Left lung (tissue), 10 donors: Measurements from ENCODE around the gene ZNF215. TPM values are rescaled to one million over a fixed set of nuclear protein-coding genes. Genes with fewer than 3 reads are reported as not detected.
"Not testable (repeated sequence)": the region's sequence is repeated elsewhere in the genome, so short reads cannot be mapped to it uniquely, and the experiment has no call there.

Source experiments
- ATAC-seq: fragments of 200-7000 bp; cut with Tn5 transposase; one replicate; pipeline ENCODE4 v1.9.1; 2020; ENCODE audit warnings: moderate library complexity
- DNase-seq, 4 donors: peaks; one replicate each; pipeline ENCODE4 v3.0.0-alpha.2; 2013 to 2020
- H3K27ac ChIP-seq, 2 donors: fragments of 200-600 bp; sonication (generic) in 1 of 2; one replicate each; pipeline versions ENCODE4 v1.5.0 to v1.8.0; 2020 to 2021
- H3K27me3 ChIP-seq, 2 donors: fragments of 200-600 bp; sonication (generic) in 1 of 2; one replicate each; pipeline versions ENCODE4 v1.5.0 to v1.8.0; 2020 to 2021
- H3K36me3 ChIP-seq, 2 donors: fragments of 200-600 bp; sonication (generic) in 1 of 2; one replicate each; pipeline versions ENCODE4 v1.5.0 to v1.8.0; 2020 to 2021
- H3K4me1 ChIP-seq, 2 donors: fragments of 200-600 bp; one replicate each; pipeline ENCODE4 v1.8.0; 2021
- H3K4me3 ChIP-seq, 2 donors: fragments of 200-600 bp; sonication (generic) in 1 of 2; one replicate each; pipeline versions ENCODE4 v1.5.0 to v1.8.0; 2020 to 2021; ENCODE audit warnings: mild to moderate bottlenecking in 1 of 2
- H3K9me3 ChIP-seq, 2 donors: fragments of 200-600 bp; sonication (generic) in 1 of 2; one replicate each; pipeline versions ENCODE4 v1.5.0 to v1.8.0; 2020 to 2021
- CTCF ChIP-seq, 2 donors: fragments of 200-600 bp; sonication (generic) in 1 of 2; IDR thresholded peaks; one replicate each; pipeline versions ENCODE4 v1.5.0 to v1.8.0; 2021; ENCODE audit warnings: antibody characterized with exemption in 2 of 2
- intact Hi-C, 2 donors: fragments of 100-400 bp; cut with DNase I; formaldehyde crosslinking; loops; one replicate each; pipeline versions ENCODE4 v1.11.2 to v1.14.2; 2022
- polyA plus RNA-seq, 6 donors: library from polyadenylated mRNA; unstranded; fragments of 120-200 nt; gene quantifications; one replicate each; pipeline ENCODE4 v1.2.1, GENCODE V29; 2013; ENCODE audit not compliant: insufficient read length in 6 of 6
- total RNA-seq, 2 donors: library from RNA; stranded (reverse); fragmentation: NEBNext Ultra II Directional; extraction: Animal tissue kit (Norgen Biotek cat#: 25700); gene quantifications; one replicate each; pipeline ENCODE4 v1.2.1, GENCODE V29; 2021
- donor health status: DM: no; HTN: yes; CAD: no.
- donor health status: DM: no; HTN: no; CAD: no.

ZNF215 gene
- total and polyA plus RNA-seq, 8 donors, result 0.66 to 3.7 (median 1.4) TPM

- Histone ChIP-seq H3K4me1 (no peaks in the 10 kb centered on the region), H3K27ac (no peak overlapping the region), H3K9me3 (peaks cover 0 to 14% of the 10 kb centered on the region in 2 donors), H3K4me3 (no peak overlapping the region), H3K27me3 (no peaks in the 10 kb centered on the region), H3K36me3 (no peaks in the 10 kb centered on the region)
- no peak for DNase-seq
- ATAC-seq, result no peak
- intact Hi-C loops, result no loop called here
- no peak for TF ChIP-seq CTCF (IDR thresholded peaks at IDR 0.05)
Observed at GRCh38 chr11:6968816-6969215, 42.6 kb downstream of the ZNF215 start.

- intact Hi-C loops, H3K27me3 ChIP-seq, H3K4me1 ChIP-seq, H3K27ac ChIP-seq, H3K4me3 ChIP-seq, H3K36me3 ChIP-seq, ATAC-seq: not testable (repeated sequence)
- peak in 1 of 4 donors; percentile 25 for DNase-seq
- H3K9me3 ChIP-seq, result peaks cover 0 to 14% of the 10 kb centered on the region in 2 donors
Observed at GRCh38 chr11:6969854-6970253, 43.6 kb downstream of the ZNF215 start.

GRCh38 chr11:6979365-6979764 is 53.1 kb downstream of the ZNF215 start:
- no peak overlapping the region for H3K4me3 ChIP-seq
- intact Hi-C loops, result no loop called here
- no peaks in the 10 kb centered on the region for H3K27me3 ChIP-seq
- H3K36me3 ChIP-seq, result no peaks in the 10 kb centered on the region
- no peaks in the 10 kb centered on the region for H3K4me1 ChIP-seq
- DNase-seq, result no peak
- no peak overlapping the region for H3K27ac ChIP-seq
- no peaks in the 10 kb centered on the region for H3K9me3 ChIP-seq
- no peak for TF ChIP-seq CTCF (IDR thresholded peaks at IDR 0.05)
- no peak for ATAC-seq

GRCh38 chr11:6986487-6986886 is 60.3 kb downstream of the ZNF215 start:
- no peak for TF ChIP-seq CTCF (IDR thresholded peaks at IDR 0.05)
- H3K4me3 ChIP-seq, result no peak overlapping the region
- no peak for ATAC-seq

DNA sequence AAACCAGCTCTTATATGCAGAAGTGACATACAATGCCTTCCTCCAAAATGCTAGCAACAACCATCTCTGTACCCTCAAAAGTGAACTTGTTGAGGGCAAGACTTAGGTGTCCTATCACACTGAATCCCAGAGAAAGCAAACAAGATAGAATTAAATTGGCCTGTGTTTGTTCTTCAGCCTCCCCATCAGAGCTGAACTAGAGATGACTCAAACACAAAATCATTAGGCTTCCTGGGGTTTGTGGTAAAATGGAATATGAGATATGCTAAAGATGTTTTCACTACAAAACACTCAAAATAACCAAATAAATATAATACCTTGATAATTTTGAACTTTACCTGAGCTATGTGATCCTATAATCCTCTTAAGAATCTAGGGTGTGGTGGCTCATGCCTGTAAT is 62.3 kb downstream of the ZNF215 start:
- Histone ChIP-seq H3K4me3 (no peak overlapping the region), H3K9me3 (no peaks in the 10 kb centered on the region), H3K36me3 (no peaks in the 10 kb centered on the region), H3K27me3 (no peaks in the 10 kb centered on the region), H3K4me1 (no peaks in the 10 kb centered on the region), H3K27ac (no peak overlapping the region)
- no peak for ATAC-seq
- intact Hi-C loops, result no loop called here
- DNase-seq, result no peak
- no peak for TF ChIP-seq CTCF (IDR thresholded peaks at IDR 0.05)

More at GRCh38 chr11:6986487-6986886, 60.3 kb downstream of the ZNF215 start:
- no peak for DNase-seq
- Histone ChIP-seq H3K4me1 (no peaks in the 10 kb centered on the region), H3K36me3 (no peaks in the 10 kb centered on the region), H3K27ac (no peak overlapping the region), H3K27me3 (no peaks in the 10 kb centered on the region), H3K9me3 (no peaks in the 10 kb centered on the region)
- intact Hi-C loops, result no loop called here

DNA sequence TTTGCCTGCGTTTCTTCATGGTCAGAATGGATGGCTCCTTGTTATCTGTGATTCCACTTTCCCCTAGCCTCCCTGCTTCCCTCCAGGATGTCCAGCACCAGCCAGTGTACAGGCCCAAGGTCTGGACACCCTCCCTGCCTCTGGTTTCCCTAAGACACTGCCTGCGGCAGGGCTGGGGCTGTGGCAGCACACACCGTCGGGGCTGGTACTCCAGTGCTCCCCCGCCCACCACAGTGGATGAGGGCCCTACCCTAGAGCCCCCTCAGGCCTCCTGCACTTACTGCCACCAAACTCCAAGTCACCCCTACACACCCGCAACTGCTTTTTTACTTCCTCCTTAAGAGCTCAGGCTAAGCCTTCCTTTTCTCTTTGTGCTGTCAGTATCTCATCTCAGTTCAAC is 65.0 kb downstream of the ZNF215 start:
- no peak for TF ChIP-seq CTCF (IDR thresholded peaks at IDR 0.05)
- intact Hi-C loops, result no loop called here
- Histone ChIP-seq H3K4me3 (no peak overlapping the region), H3K36me3 (no peaks in the 10 kb centered on the region), H3K4me1 (no peaks in the 10 kb centered on the region), H3K27ac (no peak overlapping the region), H3K27me3 (no peaks in the 10 kb centered on the region), H3K9me3 (no peaks in the 10 kb centered on the region)
- peak in 1 of 4 donors; percentile 51 for DNase-seq
- ATAC-seq, result no peak
